AG10803 (cell line): ENCODE data around the gene ZBTB9.
A peak's percentile ranks its signal among the peaks of the same experiment; 100 is the strongest.

Source experiments
- DNase-seq: peaks from one replicate; pipeline ENCODE4 v3.0.0; 2010; ENCODE audit warnings: low read depth
- H3K4me3 ChIP-seq: 2 replicates; pipeline ENCODE4 v1.5.1; 2011; ENCODE audit warnings: mild to moderate bottlenecking, low read length, control low read depth
- CTCF ChIP-seq: conservative IDR thresholded peaks from 2 replicates; pipeline ENCODE4 v1.5.1; 2011; ENCODE audit warnings: mild to moderate bottlenecking, low read length, control low read depth, inconsistent platforms

Gene ZBTB9

GRCh38 chr6:33420491-33421343 lies 33.7 kb upstream of the ZBTB9 start:
- H3K4me3 ChIP-seq, result peak overlapping the region; percentile 65
- DNase-seq, result no peak
- no peak for TF ChIP-seq CTCF

GRCh38 chr6:33421344-33421643 lies 33.1 kb upstream of the ZBTB9 start:
- TF ChIP-seq CTCF, result no peak
- no peak overlapping the region; the same call in 1 of the 2 replicates for H3K4me3 ChIP-seq
- no peak for DNase-seq

GRCh38 chr6:33423777-33424176 lies 30.6 kb upstream of the ZBTB9 start:
- TF ChIP-seq CTCF, result no peak
- DNase-seq, result no peak
- no peak overlapping the region for H3K4me3 ChIP-seq

GRCh38 chr6:33424855-33425667 lies 29.3 kb upstream of the ZBTB9 start:
- peak overlapping the region; percentile 72 for H3K4me3 ChIP-seq
- TF ChIP-seq CTCF, result no peak
- no peak for DNase-seq

- H3K4me3 ChIP-seq, result peak overlapping the region; percentile 72
- TF ChIP-seq CTCF, result peak; percentile 62
- peak; percentile 74 for DNase-seq
Observed at GRCh38 chr6:33425668-33426577, 28.5 kb upstream of the ZBTB9 start.

- peak overlapping the region; percentile 76 for H3K4me3 ChIP-seq
- TF ChIP-seq CTCF, result no peak
- no peak for DNase-seq
Observed at GRCh38 chr6:33426590-33427511, 27.5 kb upstream of the ZBTB9 start.
